GM19452 (cell line): Measurements from ENCODE around the gene PRELID3B.

Experiments used
- ATAC-seq: cut with Tn5 transposase; IDR thresholded peaks from one replicate; pipeline ENCODE4 v1.9.1; 2021; ENCODE audit not compliant: unreplicated experiment

PRELID3B gene

DNA sequence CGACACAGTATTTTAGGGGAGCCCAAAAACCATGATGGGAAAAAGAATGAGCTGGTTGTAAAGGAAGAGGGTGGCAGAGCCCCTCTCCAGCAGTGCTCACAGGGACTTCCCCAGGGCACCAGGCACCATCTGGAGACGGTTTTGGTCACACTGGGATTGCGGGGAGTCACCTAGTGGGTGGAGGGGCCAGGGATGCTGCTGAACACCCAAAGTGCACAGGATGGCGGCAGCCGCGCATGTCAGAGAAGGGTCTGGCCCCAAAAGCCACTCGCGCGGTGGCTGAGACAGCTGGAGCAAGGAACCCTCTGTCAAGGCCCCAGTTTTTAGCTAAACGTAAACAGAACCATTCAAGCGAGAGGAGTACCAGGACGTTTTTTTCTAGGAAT, 46.4 kb downstream of the PRELID3B start:
- ATAC-seq: no peak

DNA sequence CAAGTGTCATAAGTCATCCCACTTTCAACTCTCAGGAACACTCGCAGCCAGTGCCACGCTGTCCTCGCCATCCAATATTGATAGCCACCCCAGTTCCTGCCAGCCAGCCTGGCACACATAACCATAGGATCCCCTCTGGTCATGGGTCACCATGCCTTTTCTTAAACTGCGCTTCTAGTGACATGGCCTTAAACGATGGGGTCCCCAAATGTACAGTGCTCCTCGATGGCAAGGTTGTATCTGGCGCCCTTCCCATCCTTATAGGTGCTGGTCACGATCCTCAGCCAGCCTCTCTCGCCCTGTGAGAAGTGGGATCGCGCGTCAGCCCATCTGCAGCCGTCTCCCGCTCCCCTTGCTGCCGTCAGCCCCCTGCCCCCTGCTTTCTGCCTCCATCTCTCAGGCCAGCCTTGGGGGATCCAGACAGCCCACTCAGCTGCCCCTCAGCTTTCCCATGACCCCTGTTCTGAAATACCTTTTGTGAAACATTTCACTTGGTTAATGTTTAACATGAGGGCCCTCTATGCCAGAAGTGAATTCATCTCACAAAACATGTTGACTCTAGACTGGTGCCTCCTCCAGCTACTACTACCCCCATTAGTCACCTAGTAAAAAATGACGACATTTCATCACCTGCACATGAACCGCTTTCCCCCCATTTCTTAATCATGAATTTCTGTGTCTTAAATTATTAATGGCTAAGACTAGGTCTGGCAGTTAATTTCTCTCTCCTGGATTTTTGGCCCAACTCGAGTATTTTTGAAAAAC, 46.9 kb downstream of the PRELID3B start:
- no peak for ATAC-seq

DNA sequence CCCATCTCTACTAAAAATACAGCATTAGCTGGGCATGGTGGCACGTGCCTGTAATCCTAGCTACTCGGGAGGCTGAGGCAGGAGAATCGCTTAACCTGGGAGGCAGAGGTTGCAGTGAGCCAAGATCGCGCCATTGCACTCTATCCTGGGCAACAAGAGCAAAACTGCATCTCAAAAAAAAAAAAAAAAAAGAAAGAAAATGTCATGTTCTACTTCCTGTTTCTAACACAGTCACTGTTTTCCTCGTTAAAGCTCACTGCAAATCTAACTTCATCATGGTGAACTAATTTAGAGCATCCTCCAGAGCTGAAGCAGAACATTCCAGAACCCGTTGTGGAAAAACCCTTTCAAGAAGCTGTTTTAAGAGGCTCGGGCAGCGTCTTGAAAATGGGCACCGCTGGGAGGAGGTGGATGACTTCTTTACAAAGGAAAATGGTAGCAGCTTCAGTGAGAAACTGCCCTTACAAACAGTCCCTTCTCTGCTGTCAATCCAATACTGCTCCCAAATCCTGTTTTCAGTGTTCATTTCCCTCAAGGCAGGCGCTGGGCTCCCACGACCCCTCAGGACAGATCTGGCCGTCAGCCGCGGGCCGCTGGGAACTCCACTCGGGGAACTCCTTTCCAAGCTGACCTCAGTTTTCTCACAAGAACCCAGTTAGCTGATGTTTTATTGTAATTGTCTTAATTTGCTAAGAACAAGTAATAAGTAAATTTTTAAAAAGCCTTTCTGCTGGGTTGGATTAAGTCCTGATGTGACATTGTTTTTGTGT, 48.0 kb downstream of the PRELID3B start:
- no peak for ATAC-seq

DNA sequence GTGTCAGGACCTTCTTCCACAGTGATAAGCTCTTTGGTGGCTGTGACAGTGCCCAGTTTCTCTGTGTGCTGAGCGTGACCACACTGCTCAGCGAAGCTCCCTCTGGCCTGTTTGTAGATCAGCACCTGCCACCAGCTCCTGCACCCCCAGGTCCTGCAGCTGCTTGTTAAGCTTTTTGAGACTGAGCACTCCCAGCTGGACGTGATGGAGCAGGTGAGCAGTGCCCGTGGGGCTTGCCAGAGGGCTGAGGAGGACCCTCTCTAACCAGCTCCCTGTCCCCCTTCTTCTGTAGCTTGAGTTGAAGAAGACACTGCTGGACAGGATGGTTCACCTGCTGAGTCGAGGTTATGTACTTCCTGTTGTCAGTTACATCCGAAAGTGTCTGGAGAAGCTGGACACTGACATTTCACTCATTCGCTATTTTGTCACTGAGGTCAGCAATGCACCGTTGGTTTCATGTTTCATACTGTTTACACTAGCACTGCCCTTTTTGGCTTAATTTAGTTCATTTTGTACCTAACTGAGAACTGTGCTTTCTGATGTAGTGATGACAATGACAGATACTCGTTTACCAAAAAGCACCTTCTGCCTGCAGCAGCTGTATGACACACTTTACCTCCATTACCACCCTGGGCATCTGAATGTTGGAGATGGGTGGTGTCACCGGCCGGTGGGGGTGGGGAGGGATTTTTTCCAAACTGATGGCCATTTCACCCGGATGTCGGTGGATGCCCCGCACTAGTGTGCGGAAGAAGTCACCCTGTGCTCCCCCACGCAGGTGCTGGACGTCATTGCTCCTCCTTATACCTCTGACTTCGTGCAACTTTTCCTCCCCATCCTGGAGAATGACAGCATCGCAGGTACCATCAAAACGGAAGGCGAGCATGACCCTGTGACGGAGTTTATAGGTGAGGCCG, 49.0 kb downstream of the PRELID3B start:
- no peak for ATAC-seq

DNA sequence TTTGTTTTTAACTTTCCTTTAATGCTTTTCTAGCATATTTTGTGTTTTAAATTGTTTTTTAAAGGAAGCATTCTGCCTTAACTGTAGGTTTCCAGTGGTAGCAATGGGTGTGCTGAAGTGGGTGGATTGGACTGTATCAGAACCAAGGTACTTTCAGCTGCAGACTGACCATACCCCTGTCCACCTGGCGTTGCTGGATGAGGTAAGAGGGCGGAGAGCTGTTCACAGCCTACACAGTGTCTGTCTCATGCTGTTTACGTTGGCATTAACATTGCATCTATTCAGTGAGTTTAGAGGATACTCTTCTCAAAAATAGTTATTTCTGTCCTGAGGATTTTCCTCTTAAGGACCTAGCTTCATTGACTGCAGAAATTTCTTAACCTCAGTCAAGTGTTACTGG, 49.7 kb downstream of the PRELID3B start:
- ATAC-seq: no peak

DNA sequence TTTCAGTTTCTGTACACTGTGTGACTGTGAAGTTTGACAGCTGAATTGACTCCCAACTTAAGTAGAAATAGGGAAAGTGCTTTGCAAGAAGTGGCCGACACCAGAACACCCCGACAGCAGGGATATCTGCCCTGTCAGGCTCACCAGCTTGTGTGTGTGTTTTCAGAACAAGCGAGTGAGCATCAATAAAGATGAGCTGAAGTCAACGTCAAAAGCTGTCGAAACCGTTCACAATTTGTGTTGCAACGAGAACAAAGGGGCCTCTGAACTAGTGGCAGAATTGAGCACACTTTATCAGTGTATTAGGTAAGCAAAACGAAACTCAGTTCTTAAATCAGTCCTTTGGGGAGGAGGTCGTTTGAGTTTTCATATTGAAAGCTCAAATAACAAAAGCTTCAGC, 50.9 kb downstream of the PRELID3B start:
- no peak for ATAC-seq

DNA sequence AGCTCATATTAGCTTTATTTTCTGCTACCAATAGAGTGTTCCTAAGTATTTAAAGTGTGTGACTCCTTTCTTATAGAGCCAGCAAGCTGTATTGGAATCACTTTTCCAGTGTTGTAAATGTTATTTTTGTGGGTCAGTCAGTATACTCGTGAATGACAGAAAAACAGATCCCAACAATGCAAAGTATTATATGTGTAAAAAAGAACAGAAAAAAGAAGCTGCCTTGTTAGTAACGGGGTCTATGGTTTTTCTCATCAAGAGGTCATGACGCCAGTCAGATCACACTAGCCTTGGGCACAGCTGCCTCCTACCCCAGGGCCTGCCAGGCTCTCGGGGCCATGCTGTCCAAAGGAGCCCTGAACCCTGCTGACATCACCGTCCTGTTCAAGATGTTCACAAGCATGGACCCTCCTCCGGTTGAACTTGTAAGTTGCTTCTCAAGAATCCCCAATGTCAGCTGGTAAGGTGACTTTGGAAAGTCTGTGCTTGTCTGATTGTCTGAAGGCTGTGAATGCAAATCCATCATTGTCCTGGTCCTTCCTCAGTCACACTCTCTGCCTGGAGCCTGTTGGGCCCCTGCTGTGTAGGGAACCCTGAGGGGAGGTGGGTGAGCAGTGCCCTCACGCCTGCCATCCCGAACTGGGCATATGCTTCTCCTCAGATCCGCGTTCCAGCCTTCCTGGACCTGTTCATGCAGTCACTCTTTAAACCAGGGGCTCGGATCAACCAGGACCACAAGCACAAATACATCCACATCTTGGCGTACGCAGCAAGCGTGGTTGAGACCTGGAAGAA, 51.7 kb downstream of the PRELID3B start:
- ATAC-seq: no peak

DNA sequence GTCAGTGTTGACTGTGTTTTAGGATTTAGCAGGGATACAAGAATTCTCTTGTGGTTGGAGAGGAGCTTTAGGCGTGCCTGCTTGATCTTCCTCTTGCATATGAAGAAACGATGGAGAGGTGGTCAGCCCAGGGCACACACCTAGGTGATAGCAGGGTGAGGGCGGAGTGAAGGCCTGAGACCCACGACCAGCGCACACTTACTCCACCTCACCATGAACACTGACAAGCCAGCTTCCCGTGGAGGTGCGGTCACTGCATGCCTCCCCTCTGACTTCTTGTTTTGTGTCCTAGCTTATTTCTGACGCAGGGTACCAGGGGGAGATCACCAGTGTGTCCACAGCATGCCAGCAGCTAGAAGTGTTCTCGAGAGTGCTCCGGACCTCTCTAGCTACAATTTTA, 53.4 kb downstream of the PRELID3B start:
- no peak for ATAC-seq

DNA sequence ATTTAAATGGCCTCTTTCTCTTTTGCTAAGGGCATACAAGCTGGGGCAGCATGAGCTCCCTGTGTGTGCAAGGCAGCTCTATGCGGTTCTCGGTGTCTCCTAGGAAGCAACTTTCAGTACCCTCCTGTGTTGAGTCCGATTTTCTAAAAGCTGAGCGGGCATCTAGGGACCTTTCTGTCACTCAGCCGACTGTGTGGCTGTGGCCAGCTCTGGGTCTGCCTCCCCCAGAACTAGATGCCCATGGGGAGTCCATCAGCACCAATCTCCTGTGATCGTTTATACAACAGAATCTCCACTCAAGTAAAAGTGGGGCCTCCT, 54.1 kb downstream of the PRELID3B start:
- no peak for ATAC-seq

DNA sequence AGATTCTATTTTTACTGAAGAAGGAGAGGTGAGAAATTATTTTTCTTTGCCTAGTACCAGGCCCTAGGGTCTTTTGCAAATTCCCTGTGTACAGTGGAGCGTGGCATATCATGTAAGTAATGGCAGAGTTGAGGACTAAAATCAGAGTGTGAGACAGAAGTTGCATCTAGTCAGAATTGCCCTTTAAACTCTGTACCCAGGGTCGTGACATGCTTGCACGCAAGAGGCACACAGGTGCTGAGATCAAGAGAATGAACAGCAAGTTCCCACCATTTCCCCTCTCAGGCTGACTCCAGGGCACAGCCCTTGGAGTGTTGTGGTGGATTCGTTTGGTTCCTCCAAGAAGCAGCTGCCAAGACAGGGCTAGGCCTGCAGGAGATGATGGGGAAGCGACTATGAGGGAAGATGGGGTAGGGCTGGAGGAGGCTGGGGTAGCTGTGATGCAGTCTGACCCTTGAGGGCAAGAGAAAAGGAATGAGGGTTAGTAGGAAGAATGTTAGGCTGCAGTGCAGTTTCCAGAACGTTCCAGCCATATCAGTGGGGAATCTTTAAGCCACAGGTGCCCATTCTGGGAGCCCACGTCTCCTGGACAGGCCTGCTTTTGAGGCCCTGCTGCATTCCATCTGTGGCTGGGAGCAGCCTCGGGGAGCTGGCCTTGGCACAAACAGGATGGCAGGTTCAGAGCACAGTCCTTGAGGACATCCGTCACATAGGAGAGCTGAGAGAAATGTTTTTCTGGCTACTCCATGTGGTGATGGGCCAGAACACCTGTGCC, 54.6 kb downstream of the PRELID3B start:
- ATAC-seq: no peak

DNA sequence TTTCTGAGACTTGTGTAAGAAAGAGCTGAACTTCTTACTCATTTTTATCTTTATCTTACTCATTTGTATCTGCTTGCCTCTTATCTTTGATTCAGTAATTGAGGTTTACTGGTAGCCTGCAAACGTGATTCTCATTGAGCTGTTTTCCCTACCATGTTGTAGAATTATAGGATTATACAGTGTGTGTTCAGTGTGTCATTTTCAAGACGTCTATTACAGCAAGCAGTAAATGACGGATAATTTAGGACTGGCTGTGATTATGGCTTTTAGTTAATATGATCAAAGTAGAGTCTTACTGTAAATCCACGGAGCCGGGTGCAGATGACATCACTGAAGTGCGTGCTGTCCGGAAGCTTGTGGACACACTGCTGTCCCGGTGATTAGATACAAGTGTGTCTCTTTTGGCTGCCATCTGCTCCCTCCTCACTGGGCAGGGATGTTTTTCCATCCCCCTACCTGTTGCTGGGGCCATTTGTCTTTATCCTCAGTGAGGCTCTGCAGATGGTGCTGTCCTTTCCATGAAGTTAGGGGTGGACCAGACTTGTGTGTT, 55.5 kb downstream of the PRELID3B start:
- no peak for ATAC-seq

DNA sequence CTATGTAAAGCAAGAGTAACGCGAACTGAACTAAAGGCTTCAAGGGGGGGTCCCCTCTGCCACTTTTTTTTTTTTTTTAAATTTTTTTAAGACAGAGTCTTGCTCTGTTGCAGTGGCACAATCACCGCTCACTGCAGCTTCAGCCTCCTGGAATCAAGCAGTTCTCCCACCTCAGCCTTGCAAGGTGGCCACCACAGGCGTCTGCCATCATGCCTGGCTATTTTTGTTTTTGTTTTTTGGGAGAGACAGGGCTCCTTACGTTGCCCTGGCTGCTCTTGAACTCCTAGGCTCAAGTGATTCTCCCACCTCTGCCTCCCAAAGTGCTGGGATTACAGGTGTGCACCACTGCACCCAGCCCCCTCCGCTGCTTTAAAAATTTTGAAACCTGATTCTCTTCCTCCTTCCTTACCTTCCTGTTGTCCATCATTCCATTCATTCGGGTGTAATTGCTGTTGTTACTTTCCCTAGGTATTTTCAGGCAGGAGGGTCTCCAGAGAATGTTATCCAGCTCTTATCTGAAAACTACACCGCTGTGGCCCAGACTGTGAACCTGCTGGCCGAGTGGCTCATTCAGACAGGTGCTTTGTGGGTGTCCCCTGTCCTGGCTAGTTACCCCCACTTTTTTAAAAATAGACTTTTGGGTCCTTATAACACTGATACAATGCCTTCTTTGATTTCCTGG, 56.2 kb downstream of the PRELID3B start:
- ATAC-seq: no peak

DNA sequence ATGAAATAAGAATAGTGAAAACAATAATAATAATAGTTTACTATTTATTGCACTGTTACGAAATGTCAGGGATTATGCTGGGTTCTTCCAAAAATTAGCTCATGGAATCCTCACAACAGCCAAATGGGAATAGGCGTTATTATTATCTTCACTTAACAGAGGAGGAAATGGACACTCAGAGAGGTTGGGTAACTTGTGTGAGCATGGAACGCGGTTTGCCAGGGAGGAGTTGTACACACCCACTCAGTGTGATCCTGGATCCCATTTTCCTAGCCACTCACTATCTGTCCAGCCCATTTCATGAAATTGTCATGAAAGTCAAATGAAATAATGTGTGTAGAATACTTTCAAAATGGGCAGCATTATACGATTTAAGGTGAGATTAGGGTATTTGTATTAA, 56.9 kb downstream of the PRELID3B start:
- no peak for ATAC-seq

DNA sequence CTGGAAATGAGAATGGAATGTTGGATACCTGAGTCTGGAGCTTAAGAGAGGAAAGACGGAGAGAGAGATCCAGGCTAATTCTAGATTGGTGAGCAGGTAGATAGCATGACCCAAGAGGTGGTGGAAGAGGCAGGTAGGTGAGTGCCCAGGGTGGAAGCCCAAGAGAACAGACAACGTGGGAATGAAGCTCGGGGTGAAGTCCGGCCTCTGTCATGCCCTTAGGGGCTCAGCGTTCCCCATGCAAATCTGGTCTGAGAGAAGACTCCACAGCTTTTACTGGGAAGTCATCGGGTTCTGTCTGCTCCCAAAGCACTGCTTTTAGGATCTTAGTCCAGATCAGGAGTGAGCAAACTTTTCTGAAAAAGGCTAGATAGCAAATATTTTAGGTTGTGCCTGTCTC, 57.9 kb downstream of the PRELID3B start:
- no peak for ATAC-seq
